GM23338 (cell line): ENCODE data around the gene PTGIR. TPM values are rescaled to one million over a fixed set of nuclear protein-coding genes. Genes with fewer than 3 reads are reported as not detected.

Experiments
- ATAC-seq: fragments of 200-7000 bp; cut with Tn5 transposase; 3 replicates; pipeline ENCODE4 v1.9.1; 2020
- DNase-seq: peaks from one replicate; pipeline ENCODE4 v3.0.0-alpha.2; 2015; ENCODE audit warnings: low spot score
- H2AFZ ChIP-seq: fragments of 200-600 bp; sonication (generic); 2 replicates; pipeline ENCODE4 v1.8.0; 2016; ENCODE audit warnings: antibody characterized with exemption, mild to moderate bottlenecking, moderate library complexity
- H3F3A ChIP-seq: fragments of 200-600 bp; sonication (generic); replicated peaks from 2 replicates; pipeline ENCODE4 v1.8.0; 2017; ENCODE audit warnings: antibody characterized with exemption, mixed run types, low read depth
- H3K27ac ChIP-seq: fragments of 200-600 bp; sonication (generic); 2 replicates; pipeline ENCODE4 v1.6.1; 2016; ENCODE audit warnings: low read depth
- H3K27me3 ChIP-seq: fragments of 200-600 bp; sonication (generic); 2 replicates; pipeline ENCODE4 v1.8.0; 2016; ENCODE audit warnings: mild to moderate bottlenecking, mixed run types, moderate library complexity; ENCODE audit not compliant: insufficient read depth
- H3K36me3 ChIP-seq: fragments of 200-600 bp; sonication (generic); 2 replicates; pipeline ENCODE4 v1.8.0; 2016; ENCODE audit warnings: mild to moderate bottlenecking; ENCODE audit not compliant: insufficient read depth
- H3K4me1 ChIP-seq: fragments of 200-600 bp; sonication (generic); 2 replicates; pipeline ENCODE4 v1.8.0; 2016; ENCODE audit warnings: mild to moderate bottlenecking, moderate library complexity; ENCODE audit not compliant: insufficient read depth
- H3K4me2 ChIP-seq: fragments of 200-600 bp; sonication (generic); 2 replicates; pipeline ENCODE4 v1.7.1; 2017; ENCODE audit warnings: mixed run types
- H3K4me3 ChIP-seq: fragments of 200-600 bp; sonication (generic); 2 replicates; pipeline ENCODE4 v1.6.1; 2016; ENCODE audit warnings: mixed run types
- H3K79me2 ChIP-seq: fragments of 200-600 bp; sonication (generic); replicated peaks from 2 replicates; pipeline ENCODE4 v1.8.0; 2017; ENCODE audit warnings: mild to moderate bottlenecking; ENCODE audit not compliant: insufficient read depth
- H3K9me2 ChIP-seq: fragments of 200-600 bp; sonication (generic); 2 replicates; pipeline ENCODE4 v1.8.0; 2017; ENCODE audit not compliant: insufficient read depth
- H4K20me1 ChIP-seq: fragments of 200-600 bp; sonication (generic); replicated peaks from 2 replicates; pipeline ENCODE4 v1.8.0; 2017; ENCODE audit warnings: mild to moderate bottlenecking; ENCODE audit not compliant: insufficient read depth
- H3K27ac Mint-ChIP-seq: 2 replicates; pipeline ENCODE4 v1.8.0; 2020; ENCODE audit warnings: inconsistent platforms, mild to moderate bottlenecking, moderate library complexity, mixed read lengths
- H3K27me3 Mint-ChIP-seq: 3 replicates; pipeline ENCODE4 v1.8.0; 2022; ENCODE audit warnings: low read depth, mild to moderate bottlenecking, moderate library complexity, mixed read lengths, inconsistent platforms; ENCODE audit not compliant: insufficient read depth, poor library complexity
- H3K36me3 Mint-ChIP-seq: 3 replicates; pipeline ENCODE4 v1.8.0; 2021; ENCODE audit warnings: low read depth, mild to moderate bottlenecking, inconsistent platforms, moderate library complexity, mixed read lengths
- H3K4me1 Mint-ChIP-seq: 3 replicates; pipeline ENCODE4 v1.8.0; 2020; ENCODE audit warnings: mild to moderate bottlenecking, inconsistent platforms, mixed read lengths
- H3K4me3 Mint-ChIP-seq: 3 replicates; pipeline ENCODE4 v1.8.0; 2021; ENCODE audit warnings: moderate library complexity, mild to moderate bottlenecking, inconsistent platforms, mixed read lengths
- H3K9me3 Mint-ChIP-seq: 3 replicates; pipeline ENCODE4 v1.8.0; 2020; ENCODE audit warnings: moderate library complexity, mild to moderate bottlenecking, inconsistent platforms, mixed read lengths
- CREB1 ChIP-seq: fragments of 250-450 bp; sonication (Bioruptor Pico); IDR thresholded peaks from 2 replicates; pipeline ENCODE4 v1.5.0; 2020; ENCODE audit warnings: low read depth, mild to moderate bottlenecking, moderate library complexity
- CTCF ChIP-seq, 2 experiments: fragments of 200-600 bp in 1 of 2; sonication (generic) in 1 of 2; conservative IDR thresholded peaks; 2 replicates each; pipeline versions ENCODE4 v1.5.1 to v1.6.1; 2016 to 2017; ENCODE audit warnings: antibody characterized with exemption in 2 of 2, low read depth in 2 of 2, mild to moderate bottlenecking in 2 of 2, moderate library complexity in 1 of 2
- ETS1 ChIP-seq: IDR thresholded peaks from 2 replicates; pipeline ENCODE4 v1.6.1; 2016; ENCODE audit warnings: antibody characterized with exemption
- EZH2 ChIP-seq: fragments of 200-600 bp; sonication (generic); IDR thresholded peaks from one replicate; pipeline ENCODE4 v1.8.0; 2017; ENCODE audit warnings: antibody characterized with exemption, mild to moderate bottlenecking, low read depth; ENCODE audit not compliant: unreplicated experiment
- EZH2phosphoT487 ChIP-seq: fragments of 200-600 bp; sonication (generic); IDR thresholded peaks from one replicate; pipeline ENCODE4 v1.8.1; 2018; ENCODE audit warnings: antibody characterized with exemption; ENCODE audit not compliant: unreplicated experiment
- JUNB ChIP-seq: IDR thresholded peaks from one replicate; pipeline ENCODE4 v1.6.1; 2016; ENCODE audit warnings: antibody characterized with exemption; ENCODE audit not compliant: unreplicated experiment
- NANOG ChIP-seq: IDR thresholded peaks from 2 replicates; pipeline ENCODE4 v1.6.1; 2016; ENCODE audit warnings: antibody characterized with exemption, borderline replicate concordance
- POLR2AphosphoS5 ChIP-seq: IDR thresholded peaks from 2 replicates; pipeline ENCODE4 v1.6.1; 2016; ENCODE audit warnings: antibody characterized with exemption, low read depth
- STAT1 ChIP-seq: IDR thresholded peaks from one replicate; pipeline ENCODE4 v1.6.1; 2016; ENCODE audit warnings: antibody characterized with exemption; ENCODE audit not compliant: unreplicated experiment
- ZNF331 ChIP-seq: fragments of 250-450 bp; sonication (Bioruptor Pico); IDR thresholded peaks from 2 replicates; pipeline ENCODE4 v1.5.0; 2020; ENCODE audit warnings: low read depth, mild to moderate bottlenecking, moderate library complexity
- polyA plus RNA-seq: library from polyadenylated mRNA; unstranded; fragments of >200 nt; fragmentation: Nextera tagmentation; extraction: Ambion mirVana; gene quantifications from 2 replicates; pipeline ENCODE4 v1.2.1, GENCODE V29; 2016
- total RNA-seq: library from RNA; depleted of rRNA; stranded (reverse); fragments of >200 nt; shearing (Covaris generic); gene quantifications from 2 replicates; pipeline ENCODE4 v1.2.3, GENCODE V29; 2014
- TF ChIP-seq, protein P1 (sequence below): IDR thresholded peaks from one replicate; pipeline ENCODE4 v1.6.1; 2018; ENCODE audit warnings: antibody characterized with exemption; ENCODE audit not compliant: unreplicated experiment

PTGIR gene
- total and polyA plus RNA-seq, 2 experiments from 2014 or later, result not detected

DNA sequence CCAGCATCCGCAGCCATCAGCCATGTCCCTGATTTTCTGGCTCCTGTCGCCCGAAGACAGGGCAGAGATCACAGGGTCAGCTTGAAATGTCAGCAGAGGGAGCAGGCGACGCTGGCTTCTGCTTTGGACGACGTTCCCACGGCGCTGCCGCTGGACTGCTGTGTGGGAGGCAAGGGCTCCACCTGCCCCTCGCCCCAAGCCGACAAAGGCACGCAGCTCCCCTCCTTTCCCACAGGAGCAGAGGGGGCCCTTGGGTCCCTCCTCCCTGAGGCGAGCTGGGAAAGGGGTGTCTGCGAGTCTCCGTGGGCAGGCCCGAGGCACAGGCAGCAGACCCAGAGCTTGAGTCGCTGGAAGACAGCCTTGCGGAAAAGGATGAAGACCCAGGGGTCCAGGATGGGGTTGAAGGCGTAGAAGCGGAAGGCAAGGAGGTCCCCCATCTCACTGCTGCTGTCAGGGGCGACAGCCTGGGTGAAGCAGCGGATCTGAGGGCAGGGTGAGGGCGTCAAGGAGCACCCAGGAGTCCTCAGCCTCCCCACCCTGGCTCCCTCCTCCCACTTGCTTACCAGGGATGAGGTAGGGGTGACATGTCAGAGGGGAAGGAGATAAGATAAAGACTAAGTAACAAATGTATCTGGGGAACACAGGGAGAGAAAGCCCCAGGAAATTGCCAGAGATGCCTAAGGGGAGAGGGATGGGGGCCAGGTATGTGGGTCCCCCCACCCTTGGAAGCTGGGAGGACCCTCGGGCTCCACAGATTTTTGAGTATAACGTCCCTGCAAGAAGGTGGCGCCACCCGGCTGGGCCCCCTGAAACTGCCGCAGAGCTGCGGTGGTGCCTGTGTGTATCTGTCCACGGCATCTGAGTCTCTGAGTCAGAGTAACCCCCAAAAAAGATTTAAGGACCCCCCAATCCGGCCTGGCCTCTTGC is 3.4 kb downstream of the PTGIR start:
- Mint-ChIP-seq H3K27ac (no peak overlapping the region), H3K27me3 (peaks cover 12% of the 10 kb centered on the region), H3K36me3 (no peaks in the 10 kb centered on the region; the same call in 2 of the 3 replicates), H3K9me3 (no peaks in the 10 kb centered on the region), H3K4me1 (peaks cover 11% of the 10 kb centered on the region), H3K4me3 (no peak overlapping the region)
- Histone ChIP-seq H4K20me1 (no peaks in the 10 kb centered on the region), H3K36me3 (no peaks in the 10 kb centered on the region), H3K9me2 (no peaks in the 10 kb centered on the region), H3K27ac (no peak overlapping the region), H3K4me2 (no peak overlapping the region; the same call in 1 of the 2 replicates), H3F3A (no peaks in the 10 kb centered on the region), H3K4me3 (no peak overlapping the region; the same call in 1 of the 2 replicates), H2AFZ (peak overlapping the region; percentile 80), H3K4me1 (no peaks in the 10 kb centered on the region; the same call in 1 of the 2 replicates), H3K27me3 (no peaks in the 10 kb centered on the region), H3K79me2 (no peaks in the 10 kb centered on the region)
- peak; percentile 28 for ATAC-seq
- TF ChIP-seq POLR2AphosphoS5 (no peak), CTCF (conservative IDR thresholded peaks at IDR 0.05; ENCODE audit: low read depth in 2 of 2) (peak; percentile 55 to 57)
- DNase-seq, result peak; percentile 62

DNA sequence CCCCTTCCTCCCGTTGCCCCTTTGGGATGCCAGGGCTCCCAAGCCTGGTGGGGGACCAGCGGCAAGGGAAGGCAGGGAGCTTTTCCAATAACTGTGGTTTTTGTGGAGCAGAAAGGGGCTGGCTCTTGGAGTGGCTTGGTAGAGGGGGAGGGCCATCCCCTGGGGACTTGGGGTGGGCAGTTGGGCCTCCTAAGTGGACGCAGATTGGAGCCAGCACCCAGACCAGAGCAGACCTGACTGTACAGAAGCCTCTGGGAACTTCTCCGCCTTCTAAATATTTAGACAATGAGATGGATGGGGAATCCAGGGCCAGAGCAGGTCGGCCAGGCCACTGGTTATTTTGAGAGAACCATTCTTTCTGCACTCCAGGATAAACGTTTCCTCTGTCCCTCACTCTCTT is 4.2 kb downstream of the PTGIR start:
- no peaks in the 10 kb centered on the region for H3K27me3 ChIP-seq
- H3K4me3 Mint-ChIP-seq, result no peak overlapping the region
- no peak for DNase-seq
- peaks cover 11% of the 10 kb centered on the region for H3K4me1 Mint-ChIP-seq
- H3K9me2 ChIP-seq, result no peaks in the 10 kb centered on the region
- H4K20me1 ChIP-seq, result no peaks in the 10 kb centered on the region
- H3K36me3 Mint-ChIP-seq, result no peaks in the 10 kb centered on the region; the same call in 2 of the 3 replicates
- no peak overlapping the region; the same call in 1 of the 2 replicates for H3K4me3 ChIP-seq
- no peaks in the 10 kb centered on the region for H3K36me3 ChIP-seq
- ATAC-seq, result no peak
- peak overlapping the region; percentile 80; the same call in 1 of the 2 replicates for H2AFZ ChIP-seq
- TF ChIP-seq JUNB, result no peak
- no peak for TF ChIP-seq CTCF (conservative IDR thresholded peaks at IDR 0.05; ENCODE audit: low read depth in 2 of 2)
- TF ChIP-seq, protein P1, sequence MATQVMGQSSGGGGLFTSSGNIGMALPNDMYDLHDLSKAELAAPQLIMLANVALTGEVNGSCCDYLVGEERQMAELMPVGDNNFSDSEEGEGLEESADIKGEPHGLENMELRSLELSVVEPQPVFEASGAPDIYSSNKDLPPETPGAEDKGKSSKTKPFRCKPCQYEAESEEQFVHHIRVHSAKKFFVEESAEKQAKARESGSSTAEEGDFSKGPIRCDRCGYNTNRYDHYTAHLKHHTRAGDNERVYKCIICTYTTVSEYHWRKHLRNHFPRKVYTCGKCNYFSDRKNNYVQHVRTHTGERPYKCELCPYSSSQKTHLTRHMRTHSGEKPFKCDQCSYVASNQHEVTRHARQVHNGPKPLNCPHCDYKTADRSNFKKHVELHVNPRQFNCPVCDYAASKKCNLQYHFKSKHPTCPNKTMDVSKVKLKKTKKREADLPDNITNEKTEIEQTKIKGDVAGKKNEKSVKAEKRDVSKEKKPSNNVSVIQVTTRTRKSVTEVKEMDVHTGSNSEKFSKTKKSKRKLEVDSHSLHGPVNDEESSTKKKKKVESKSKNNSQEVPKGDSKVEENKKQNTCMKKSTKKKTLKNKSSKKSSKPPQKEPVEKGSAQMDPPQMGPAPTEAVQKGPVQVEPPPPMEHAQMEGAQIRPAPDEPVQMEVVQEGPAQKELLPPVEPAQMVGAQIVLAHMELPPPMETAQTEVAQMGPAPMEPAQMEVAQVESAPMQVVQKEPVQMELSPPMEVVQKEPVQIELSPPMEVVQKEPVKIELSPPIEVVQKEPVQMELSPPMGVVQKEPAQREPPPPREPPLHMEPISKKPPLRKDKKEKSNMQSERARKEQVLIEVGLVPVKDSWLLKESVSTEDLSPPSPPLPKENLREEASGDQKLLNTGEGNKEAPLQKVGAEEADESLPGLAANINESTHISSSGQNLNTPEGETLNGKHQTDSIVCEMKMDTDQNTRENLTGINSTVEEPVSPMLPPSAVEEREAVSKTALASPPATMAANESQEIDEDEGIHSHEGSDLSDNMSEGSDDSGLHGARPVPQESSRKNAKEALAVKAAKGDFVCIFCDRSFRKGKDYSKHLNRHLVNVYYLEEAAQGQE, result no peak
- TF ChIP-seq STAT1, result no peak
- TF ChIP-seq EZH2, result no peak
- no peak for TF ChIP-seq EZH2phosphoT487
- TF ChIP-seq ETS1, result no peak
- no peak for TF ChIP-seq NANOG
- TF ChIP-seq ZNF331, result no peak
- TF ChIP-seq POLR2AphosphoS5, result no peak
- no peak for TF ChIP-seq CREB1 (CRISPR knock-in tag)
- H3K4me1 ChIP-seq, result no peaks in the 10 kb centered on the region; the same call in 1 of the 2 replicates
- no peak overlapping the region for H3K4me2 ChIP-seq
- H3K27ac Mint-ChIP-seq, result no peak overlapping the region
- no peaks in the 10 kb centered on the region for H3K9me3 Mint-ChIP-seq
- no peak overlapping the region for H3K27ac ChIP-seq
- H3F3A ChIP-seq, result no peaks in the 10 kb centered on the region
- H3K79me2 ChIP-seq, result no peaks in the 10 kb centered on the region
- peaks cover 10% of the 10 kb centered on the region for H3K27me3 Mint-ChIP-seq
